WTC11 (cell line): ENCODE data around the gene BMPR2. TPM values are rescaled to one million over a fixed set of nuclear protein-coding genes. Genes with fewer than 3 reads are reported as not detected.

Experiments used
- ATAC-seq: fragments of 200-7000 bp; cut with Tn5 transposase; 2 replicates; pipeline ENCODE4 v1.10.0; 2021; ENCODE audit warnings: mild to moderate bottlenecking, moderate library complexity
- CTCF ChIA-PET: fragments of 300-600 bp; sonication (Branson Sonifier 250); formaldehyde crosslinking; loops from one replicate; lab custom pipeline; 2021; ENCODE audit warnings: antibody characterized with exemption; lab: Charles Lee
- POLR2A ChIA-PET: fragments of 350-600 bp; sonication (Branson Sonifier 250); formaldehyde crosslinking; loops from one replicate; lab custom pipeline; 2021; ENCODE audit warnings: antibody characterized with exemption; lab: Charles Lee
- DNase-seq: peaks from one replicate; pipeline ENCODE4 v3.0.0; 2021; ENCODE audit warnings: low spot score
- H3K27ac Mint-ChIP-seq: 2 replicates; pipeline ENCODE4 v1.8.0; 2021; ENCODE audit warnings: mixed read lengths
- H3K27me3 Mint-ChIP-seq: 2 replicates; pipeline ENCODE4 v1.8.0; 2021; ENCODE audit warnings: low read depth, mild to moderate bottlenecking, moderate library complexity, mixed read lengths
- H3K36me3 Mint-ChIP-seq: 2 replicates; pipeline ENCODE4 v1.8.0; 2021; ENCODE audit warnings: mixed read lengths
- H3K4me1 Mint-ChIP-seq: 2 replicates; pipeline ENCODE4 v1.8.0; 2022; ENCODE audit warnings: mixed read lengths
- H3K4me3 Mint-ChIP-seq: 2 replicates; pipeline ENCODE4 v1.8.0; 2021; ENCODE audit warnings: mild to moderate bottlenecking, moderate library complexity, mixed read lengths
- H3K9me3 Mint-ChIP-seq: 2 replicates; pipeline ENCODE4 v1.8.0; 2021; ENCODE audit warnings: mixed read lengths
- ATF2 ChIP-seq: sonication (generic); formaldehyde crosslinking; IDR thresholded peaks from 2 replicates; pipeline ENCODE4 v1.8.1; 2022; ENCODE audit warnings: low read depth, missing genetic modification reagents, borderline replicate concordance
- ATF6 ChIP-seq: sonication (generic); formaldehyde crosslinking; IDR thresholded peaks from 2 replicates; pipeline ENCODE4 v1.8.1; 2023; ENCODE audit warnings: mild to moderate bottlenecking, missing genetic modification reagents
- CDX4 ChIP-seq: fragments of 250-450 bp; sonication (Bioruptor Pico); IDR thresholded peaks from 2 replicates; pipeline ENCODE4 v1.9.0; 2021; ENCODE audit warnings: moderate library complexity, mild to moderate bottlenecking, inconsistent platforms, borderline replicate concordance
- CREM ChIP-seq: sonication (generic); formaldehyde crosslinking; IDR thresholded peaks from 2 replicates; pipeline ENCODE4 v1.8.1; 2022; ENCODE audit warnings: mild to moderate bottlenecking, missing genetic modification reagents, moderate library complexity
- E2F5 ChIP-seq: sonication (generic); formaldehyde crosslinking; IDR thresholded peaks from 2 replicates; pipeline ENCODE4 v1.8.1; 2022; ENCODE audit warnings: mild to moderate bottlenecking, moderate library complexity, missing genetic modification reagents
- FOXJ3 ChIP-seq: sonication (generic); formaldehyde crosslinking; IDR thresholded peaks from 2 replicates; pipeline ENCODE4 v1.9.0; 2021; ENCODE audit warnings: missing genetic modification reagents, mild to moderate bottlenecking, borderline replicate concordance
- HMGA2 ChIP-seq: fragments of 250-450 bp; sonication (Bioruptor Pico); IDR thresholded peaks from 2 replicates; pipeline ENCODE4 v1.4.0; 2021; ENCODE audit warnings: mild to moderate bottlenecking, moderate library complexity
- HMGXB4 ChIP-seq: sonication (generic); formaldehyde crosslinking; IDR thresholded peaks from 2 replicates; pipeline ENCODE4 v1.8.1; 2023; ENCODE audit warnings: mild to moderate bottlenecking, moderate library complexity, missing genetic modification reagents
- NFATC4 ChIP-seq: fragments of 250-450 bp; sonication (Bioruptor Pico); IDR thresholded peaks from 2 replicates; pipeline ENCODE4 v1.9.0; 2021; ENCODE audit warnings: mild to moderate bottlenecking
- NFYB ChIP-seq: sonication (generic); formaldehyde crosslinking; conservative IDR thresholded peaks from 2 replicates; pipeline ENCODE4 v1.8.0; 2022; ENCODE audit warnings: low read depth, missing genetic modification reagents
- NR1H2 ChIP-seq: sonication (generic); formaldehyde crosslinking; IDR thresholded peaks from 2 replicates; pipeline ENCODE4 v1.9.0; 2021; ENCODE audit warnings: mild to moderate bottlenecking, moderate library complexity, missing genetic modification reagents
- OVOL2 ChIP-seq: fragments of 250-450 bp; sonication (Bioruptor Pico); IDR thresholded peaks from 2 replicates; pipeline ENCODE4 v1.9.0; 2021; ENCODE audit warnings: mild to moderate bottlenecking, borderline replicate concordance
- SMAD3 ChIP-seq: sonication (generic); formaldehyde crosslinking; IDR thresholded peaks from 2 replicates; pipeline ENCODE4 v1.8.0; 2022; ENCODE audit warnings: missing genetic modification reagents, mild to moderate bottlenecking, borderline replicate concordance
- SMAD4 ChIP-seq: sonication (generic); formaldehyde crosslinking; IDR thresholded peaks from 2 replicates; pipeline ENCODE4 v1.8.0; 2022; ENCODE audit warnings: mild to moderate bottlenecking, missing genetic modification reagents
- TCF7 ChIP-seq: sonication (generic); formaldehyde crosslinking; IDR thresholded peaks from 2 replicates; pipeline ENCODE4 v1.8.0; 2022; ENCODE audit warnings: mild to moderate bottlenecking, low read depth, missing genetic modification reagents, moderate library complexity
- USF1 ChIP-seq: sonication (generic); formaldehyde crosslinking; IDR thresholded peaks from 2 replicates; pipeline ENCODE4 v1.8.0; 2022; ENCODE audit warnings: mild to moderate bottlenecking, missing genetic modification reagents
- USF2 ChIP-seq: sonication (generic); formaldehyde crosslinking; IDR thresholded peaks from 2 replicates; pipeline ENCODE4 v1.8.1; 2023; ENCODE audit warnings: mild to moderate bottlenecking, missing genetic modification reagents, moderate library complexity
- ZMAT4 ChIP-seq: fragments of 250-450 bp; sonication (Bioruptor Pico); IDR thresholded peaks from 2 replicates; pipeline ENCODE4 v1.9.0; 2021; ENCODE audit warnings: mild to moderate bottlenecking
- ZNF232 ChIP-seq: sonication (generic); formaldehyde crosslinking; IDR thresholded peaks from 2 replicates; pipeline ENCODE4 v1.8.0; 2022; ENCODE audit warnings: mild to moderate bottlenecking, missing genetic modification reagents
- ZNF263 ChIP-seq: sonication (generic); formaldehyde crosslinking; IDR thresholded peaks from 2 replicates; pipeline ENCODE4 v1.8.1; 2022; ENCODE audit warnings: low read depth, mild to moderate bottlenecking, moderate library complexity, missing genetic modification reagents
- ZNF317 ChIP-seq: sonication (generic); formaldehyde crosslinking; IDR thresholded peaks from 2 replicates; pipeline ENCODE4 v1.8.1; 2023; ENCODE audit warnings: low read depth, mild to moderate bottlenecking, moderate library complexity, missing genetic modification reagents, borderline replicate concordance
- ZNF425 ChIP-seq: fragments of 250-450 bp; sonication (Bioruptor Pico); conservative IDR thresholded peaks from 2 replicates; pipeline ENCODE4 v1.9.0; 2021; ENCODE audit warnings: mild to moderate bottlenecking
- total RNA-seq: library from RNA; stranded (reverse); gene quantifications from 3 replicates; pipeline ENCODE4 v1.2.3, GENCODE V29; 2021

Gene BMPR2
- total RNA-seq, 1 experiment from 2014 or later = 22.1 TPM

- no peak for DNase-seq
- H3K36me3 Mint-ChIP-seq = peaks cover 17% of the 10 kb centered on the region
- no peak overlapping the region for H3K27ac Mint-ChIP-seq
- no peak for TF ChIP-seq ZNF263 (CRISPR knock-in tag)
- no peak for TF ChIP-seq USF2 (CRISPR knock-in tag)
- no peak for TF ChIP-seq FOXJ3 (CRISPR knock-in tag)
- no peak for TF ChIP-seq OVOL2 (CRISPR knock-in tag)
- no peak for TF ChIP-seq E2F5 (CRISPR knock-in tag)
- no peak for TF ChIP-seq SMAD3 (CRISPR knock-in tag)
- TF ChIP-seq CREM (CRISPR knock-in tag) = no peak
- no peak for TF ChIP-seq HMGXB4
- no peak for TF ChIP-seq USF1 (CRISPR knock-in tag)
- TF ChIP-seq NR1H2 = no peak
- no peak for TF ChIP-seq ZNF232 (CRISPR knock-in tag)
- no peak for TF ChIP-seq CDX4 (CRISPR knock-in tag)
- peaks cover 14% of the 10 kb centered on the region for H3K9me3 Mint-ChIP-seq
- H3K4me3 Mint-ChIP-seq = no peak overlapping the region
- ATAC-seq = no peak
- H3K4me1 Mint-ChIP-seq = peaks cover 2% of the 10 kb centered on the region
- POLR2A ChIA-PET = no interaction called here
- no peaks in the 10 kb centered on the region for H3K27me3 Mint-ChIP-seq
- CTCF ChIA-PET = no interaction called here
These were observed 67.9 kb downstream of the BMPR2 start for GRCh38 chr2:202444000-202444399.

GRCh38 chr2:202449344-202449743 lies 73.2 kb downstream of the BMPR2 start:
- ATAC-seq (no peak), DNase-seq (no peak)
- Mint-ChIP-seq H3K36me3 (peaks cover 20% of the 10 kb centered on the region), H3K4me1 (no peaks in the 10 kb centered on the region), H3K4me3 (no peak overlapping the region), H3K27me3 (no peaks in the 10 kb centered on the region), H3K9me3 (peaks cover 23% of the 10 kb centered on the region)
- ChIA-PET POLR2A (no interaction called here), CTCF (no interaction called here)
- TF ChIP-seq SMAD4 (CRISPR knock-in tag) (no peak), NFATC4 (no peak), NFYB (no peak), ZMAT4 (no peak), ZNF317 (CRISPR knock-in tag) (no peak), ATF2 (CRISPR knock-in tag) (no peak), HMGA2 (no peak), ATF6 (CRISPR knock-in tag) (no peak), CDX4 (CRISPR knock-in tag) (no peak), TCF7 (CRISPR knock-in tag) (no peak), ZNF425 (CRISPR knock-in tag) (no peak), NR1H2 (no peak)
- TF ChIP-seq, all 79 proteins: peak for 0
- no peak overlapping the region for H3K27ac Mint-ChIP-seq
